K562 (cell line): ENCODE results near the gene CMTR1. TPM values are rescaled to one million over a fixed set of nuclear protein-coding genes. Genes with fewer than 3 reads are reported as not detected.
A peak's percentile ranks its signal among the peaks of the same experiment; 100 is the strongest.

Source experiments
- ATAC-seq: fragments of 200-7000 bp; cut with Tn5 transposase; 3 replicates; pipeline ENCODE4 v1.9.1; 2020; ENCODE audit warnings: moderate library complexity
- BruUV-seq: library from RNA; stranded (reverse); fragments of 400-500 nt; replicated peaks from 2 replicates; lab custom pipeline; 2021; lab: Mats Ljungman, UMichigan
- CTCF ChIA-PET: fragments of 300-600 bp; formaldehyde crosslinking; extraction: SDS; loops from one replicate; lab custom pipeline; 2021; ENCODE audit warnings: low intra/inter-chr PET ratio; lab: Yijun Ruan, JAX
- POLR2A ChIA-PET: fragments of 300-600, 350-650 bp; sonication (Branson Sonifier 250); formaldehyde crosslinking; extraction: SDS; loops from one replicate; lab custom pipeline; 2021; ENCODE audit warnings: antibody characterized with exemption, inconsistent platforms; lab: Yijun Ruan, JAX
- DNase-seq, 4 experiments: peaks; one replicate each; pipeline versions ENCODE4 v3.0.0 to v3.0.0-alpha.2; 2011 to 2018; ENCODE audit warnings: low spot score in 3 of 4, mixed read lengths in 3 of 4; ENCODE audit errors: extremely low read depth in 1 of 4
- FAIRE-seq: peaks from 2 replicates; lab custom pipeline; 2011; peaks lifted over from hg19 to GRCh38; lab: Jason Lieb, UNC
- H2AFZ ChIP-seq: 2 replicates; pipeline ENCODE4 v1.6.0; 2011; ENCODE audit warnings: low read depth, low read length, control low read depth, inconsistent platforms
- H3K27ac ChIP-seq: fragments of 200-600 bp; 3 replicates; pipeline ENCODE4 v1.8.0; 2011; ENCODE audit warnings: low read depth, mild to moderate bottlenecking, control low read depth, inconsistent platforms, low read length, moderate library complexity, mixed read lengths; ENCODE audit errors: extremely low read depth
- H3K27me3 ChIP-seq, 2 experiments: fragments of 300-600 bp in 1 of 2; 2 replicates in 1 of 2; 3 replicates in 1 of 2; pipeline versions ENCODE4 v1.6.0 to v1.8.0; 2011; ENCODE audit warnings: inconsistent platforms in 2 of 2, low read length in 2 of 2, mild to moderate bottlenecking in 1 of 2, mixed read lengths in 1 of 2, moderate library complexity in 1 of 2; ENCODE audit not compliant: control insufficient read depth in 2 of 2, insufficient read depth in 2 of 2
- H3K36me3 ChIP-seq: fragments of 300-600 bp; 3 replicates; pipeline ENCODE4 v1.8.0; 2011; ENCODE audit warnings: mild to moderate bottlenecking, low read length, inconsistent platforms; ENCODE audit not compliant: control insufficient read depth, insufficient read depth
- H3K4me1 ChIP-seq, 2 experiments: fragments of 200-600 bp in 1 of 2; replicated peaks in 1 of 2; 2 replicates in 1 of 2; 3 replicates in 1 of 2; pipeline versions ENCODE4 v1.5.1 to v1.8.0; 2011; ENCODE audit warnings: inconsistent platforms in 2 of 2, low read length in 2 of 2, mild to moderate bottlenecking in 1 of 2, mixed read lengths in 1 of 2, moderate library complexity in 1 of 2; ENCODE audit not compliant: control insufficient read depth in 2 of 2, insufficient read depth in 2 of 2
- H3K4me2 ChIP-seq: 2 replicates; pipeline ENCODE4 v1.6.1; 2011; ENCODE audit warnings: low read length, control low read depth, inconsistent platforms, mixed read lengths; ENCODE audit not compliant: insufficient read depth
- H3K4me3 ChIP-seq: fragments of 200-600 bp; sonication (generic), shearing (Covaris generic); 2 replicates; pipeline ENCODE4 v1.5.1; 2016; ENCODE audit warnings: control low read depth, inconsistent platforms
- H3K79me2 ChIP-seq: fragments of 200-600 bp; 3 replicates; pipeline ENCODE4 v1.8.0; 2011; ENCODE audit warnings: low read length, inconsistent platforms; ENCODE audit not compliant: control insufficient read depth, insufficient read depth
- H3K9ac ChIP-seq, 2 experiments: 2 replicates each; pipeline versions ENCODE4 v1.6.0 to v1.6.1; 2011; ENCODE audit warnings: low read depth in 2 of 2, low read length in 2 of 2, control low read depth in 1 of 2, inconsistent platforms in 1 of 2, mild to moderate bottlenecking in 1 of 2, mixed read lengths in 1 of 2; ENCODE audit not compliant: insufficient read depth in 1 of 2
- H3K9me1 ChIP-seq: one replicate; pipeline ENCODE4 v1.6.0; 2011; ENCODE audit warnings: inconsistent platforms, mild to moderate bottlenecking, low read length, moderate library complexity; ENCODE audit not compliant: control insufficient read depth, insufficient read depth
- H3K9me3 ChIP-seq: replicated peaks from 2 replicates; pipeline ENCODE4 v1.5.1; 2011; ENCODE audit warnings: low read depth, low read length, inconsistent platforms; ENCODE audit not compliant: control insufficient read depth, insufficient read depth
- H4K20me1 ChIP-seq: replicated peaks from 2 replicates; pipeline ENCODE4 v1.6.1; 2011; ENCODE audit warnings: low read length, inconsistent platforms, mixed read lengths; ENCODE audit not compliant: control insufficient read depth, insufficient read depth
- ETS2 ChIP-seq: IDR thresholded peaks from 2 replicates; pipeline ENCODE4 v1.6.1; 2016; ENCODE audit warnings: borderline replicate concordance, missing genetic modification characterization, mild to moderate bottlenecking, moderate library complexity, missing compliant biosample characterization; ENCODE audit not compliant: poor library complexity, severe bottlenecking
- MLLT1 ChIP-seq, 2 experiments: fragments of 450-650 bp; IDR thresholded peaks; 2 replicates each; pipeline ENCODE4 v1.6.1; 2016
- RBM39 ChIP-seq: fragments of 200-400 bp; formaldehyde crosslinking; optimal IDR thresholded peaks from 2 replicates; pipeline ENCODE3; 2018; ENCODE audit warnings: low read depth, low read length
- ZNF274 ChIP-seq: IDR thresholded peaks from 2 replicates; pipeline ENCODE4 v1.6.1; 2011; ENCODE audit warnings: low read depth, mild to moderate bottlenecking, low read length, moderate library complexity, borderline replicate concordance
- WGBS: fragments of 100-300 bp; shearing (Covaris generic); methylation state at CpG from one replicate; pipeline ENCODE4 v1.1.6; 2016; ENCODE audit warnings: low coverage, mixed read lengths; ENCODE audit not compliant: insufficient coverage; ENCODE audit errors: missing lambda C conversion rate; 5-methylcytosine and 5-hydroxymethylcytosine counted together
- in situ Hi-C: fragments of 300-500 bp; cut with MboI; formaldehyde crosslinking; loops from 4 replicates; pipeline ENCODE4 v1.15.0; 2018; ENCODE audit warnings: inconsistent platforms, mixed read lengths
- intact Hi-C: fragments of 100-400 bp; cut with micrococcal nuclease; formaldehyde crosslinking; loops from 2 replicates; pipeline ENCODE4 v1.14.2; 2022
- polyA plus RNA-seq, 8 experiments: library from polyadenylated mRNA; depleted of rRNA in 4 of 8; stranded (reverse) in 5 of 8; unstranded in 3 of 8; fragments of >200 nt; fragmentation: Nextera tagmentation in 2 of 8; fragmentation: Illumina TruSeq in 1 of 8; extraction: Ambion mirVana in 2 of 8; extraction: Trizol in 1 of 8; gene quantifications; 2 replicates each; pipeline versions ENCODE4 v1.2.1 to v1.2.3, GENCODE V29; 2011 to 2014; ENCODE audit warnings: inconsistent platforms in 1 of 8, missing spikeins in 1 of 8
- total RNA-seq, 7 experiments: library from RNA; depleted of rRNA in 6 of 7; stranded (reverse); fragments of >200 nt in 6 of 7; fragmentation: Illumina TruSeq in 2 of 7; extraction: Trizol in 2 of 7; gene quantifications; 2 replicates each; pipeline versions ENCODE4 v1.2.1 to v1.2.3, GENCODE V29; 2011 to 2021; ENCODE audit warnings: low replicate concordance in 1 of 7
- TF ChIP-seq, protein P1 (sequence below): fragments of 450-650 bp; IDR thresholded peaks from 2 replicates; pipeline ENCODE4 v1.6.1; 2017; ENCODE audit warnings: antibody characterized with exemption, mild to moderate bottlenecking
- TF ChIP-seq, protein P2 (sequence below), 2 experiments: fragments of 450-650 bp; IDR thresholded peaks; 2 replicates each; pipeline ENCODE4 v1.6.1; 2018; ENCODE audit warnings: mild to moderate bottlenecking in 2 of 2, low read depth in 1 of 2; ENCODE audit not compliant: partially characterized antibody in 2 of 2

CMTR1 gene
- total and polyA plus RNA-seq, 9 of the 15 experiments (the other 6 are each of a cell fraction or from before 2014, with no cell fraction given), result 2.9 to 63.5 (median 49.5) TPM

DNA sequence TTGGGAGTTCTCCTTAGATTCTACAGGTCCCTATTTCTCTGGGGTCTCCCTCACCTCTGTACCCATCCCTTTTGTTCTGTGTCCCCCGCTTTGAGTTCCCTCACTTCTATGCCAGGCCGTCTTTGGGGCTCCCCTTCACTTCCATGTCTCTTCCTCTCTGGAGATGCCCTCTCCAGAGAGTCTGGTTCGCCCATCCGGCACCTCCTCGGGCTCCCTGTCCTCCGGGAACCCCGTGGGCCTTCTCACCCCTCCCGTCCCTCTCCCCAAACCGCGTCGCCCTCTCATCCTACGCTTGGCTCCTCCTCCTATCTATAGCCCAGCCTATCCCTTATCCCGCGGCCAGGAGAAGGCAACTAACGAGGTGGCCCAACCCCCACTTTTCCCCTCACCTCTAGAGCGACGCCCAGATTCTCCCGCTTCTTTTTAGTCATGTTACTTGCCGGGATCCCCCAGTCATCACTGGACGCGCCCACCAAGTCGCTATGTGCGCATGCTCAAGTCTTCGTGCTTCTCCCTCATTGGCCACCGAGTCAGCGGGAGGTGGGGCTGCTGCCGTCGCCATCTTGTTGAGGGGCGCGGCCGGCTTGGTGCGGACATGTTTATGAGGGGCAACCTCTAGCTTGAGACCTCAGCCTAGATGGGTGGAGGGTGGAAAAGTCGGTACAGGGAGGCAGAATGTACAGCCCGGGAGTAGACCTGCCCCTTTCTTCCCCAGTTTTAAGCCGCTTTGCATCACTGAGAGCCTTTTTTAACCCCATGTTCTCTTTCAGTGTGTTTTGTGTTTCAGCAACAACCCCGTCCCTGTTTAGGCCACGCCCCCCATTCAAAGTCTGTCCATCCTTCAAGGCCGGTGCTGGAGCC lies 66.6 kb downstream of the CMTR1 start, which contains the start of gene CCDC167:
Gene CCDC167 (minus strand): TSS at position 461 of the 861 bp plus-strand sequence. CDS start 30 bp downstream, at position 431.
- BruUV-seq, result TSS peak; percentile 62
- Histone ChIP-seq H3K79me2 (peaks cover 4% of the 10 kb centered on the region; the same call in 1 of the 3 replicates), H3K27me3 (no peaks in the 10 kb centered on the region), H2AFZ (peak within 1 kb of the TSS; percentile 95), H3K36me3 (no peaks in the 10 kb centered on the region; the same call in 2 of the 3 replicates), H3K4me1 (peaks cover 11 to 26% of the 10 kb centered on the region in 2 experiments; a peak in 3 of 5 replicates), H3K9ac (peak within 1 kb of the TSS; percentile 74 to 90), H3K4me3 (peak within 1 kb of the TSS; percentile 53), H3K27ac (peak within 1 kb of the TSS; percentile 68), H4K20me1 (no peaks in the 10 kb centered on the region), H3K9me3 (no peaks in the 10 kb centered on the region; the same call in 1 of the 2 replicates), H3K9me1 (no peaks in the 10 kb centered on the region), H3K4me2 (peak within 1 kb of the TSS; percentile 85)
- ATAC-seq, result peak; percentile 95
- DNase-seq, result peak; percentile 99 to 100 (median 99)
- WGBS, result 2% methylated on average over 38 of the region's 38 CpGs
- ChIA-PET POLR2A (interaction anchor here (0.5 to 1.7 kb wide), 6 partner anchors 9 to 346 kb away, joined by 3 to 13 read pairs (median 4); partner anchors contain the start of gene MDGA1), CTCF (no interaction called here)
- in situ Hi-C loops (no loop called here), intact Hi-C loops (no loop called here)
- peak; percentile 98 for FAIRE-seq
- TF ChIP-seq ETS2 (tag) (no peak), MLLT1 (IDR thresholded peaks at IDR 0.05) (0 out of 4 replicates have a peak, but pooled peaks have one; percentile 34 to 35), RBM39 (no peak), ZNF274 (no peak)
- TF ChIP-seq, protein P1, sequence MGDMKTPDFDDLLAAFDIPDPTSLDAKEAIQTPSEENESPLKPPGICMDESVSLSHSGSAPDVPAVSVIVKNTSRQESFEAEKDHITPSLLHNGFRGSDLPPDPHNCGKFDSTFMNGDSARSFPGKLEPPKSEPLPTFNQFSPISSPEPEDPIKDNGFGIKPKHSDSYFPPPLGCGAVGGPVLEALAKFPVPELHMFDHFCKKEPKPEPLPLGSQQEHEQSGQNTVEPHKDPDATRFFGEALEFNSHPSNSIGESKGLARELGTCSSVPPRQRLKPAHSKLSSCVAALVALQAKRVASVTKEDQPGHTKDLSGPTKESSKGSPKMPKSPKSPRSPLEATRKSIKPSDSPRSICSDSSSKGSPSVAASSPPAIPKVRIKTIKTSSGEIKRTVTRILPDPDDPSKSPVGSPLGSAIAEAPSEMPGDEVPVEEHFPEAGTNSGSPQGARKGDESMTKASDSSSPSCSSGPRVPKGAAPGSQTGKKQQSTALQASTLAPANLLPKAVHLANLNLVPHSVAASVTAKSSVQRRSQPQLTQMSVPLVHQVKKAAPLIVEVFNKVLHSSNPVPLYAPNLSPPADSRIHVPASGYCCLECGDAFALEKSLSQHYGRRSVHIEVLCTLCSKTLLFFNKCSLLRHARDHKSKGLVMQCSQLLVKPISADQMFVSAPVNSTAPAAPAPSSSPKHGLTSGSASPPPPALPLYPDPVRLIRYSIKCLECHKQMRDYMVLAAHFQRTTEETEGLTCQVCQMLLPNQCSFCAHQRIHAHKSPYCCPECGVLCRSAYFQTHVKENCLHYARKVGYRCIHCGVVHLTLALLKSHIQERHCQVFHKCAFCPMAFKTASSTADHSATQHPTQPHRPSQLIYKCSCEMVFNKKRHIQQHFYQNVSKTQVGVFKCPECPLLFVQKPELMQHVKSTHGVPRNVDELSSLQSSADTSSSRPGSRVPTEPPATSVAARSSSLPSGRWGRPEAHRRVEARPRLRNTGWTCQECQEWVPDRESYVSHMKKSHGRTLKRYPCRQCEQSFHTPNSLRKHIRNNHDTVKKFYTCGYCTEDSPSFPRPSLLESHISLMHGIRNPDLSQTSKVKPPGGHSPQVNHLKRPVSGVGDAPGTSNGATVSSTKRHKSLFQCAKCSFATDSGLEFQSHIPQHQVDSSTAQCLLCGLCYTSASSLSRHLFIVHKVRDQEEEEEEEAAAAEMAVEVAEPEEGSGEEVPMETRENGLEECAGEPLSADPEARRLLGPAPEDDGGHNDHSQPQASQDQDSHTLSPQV, result no peak
- TF ChIP-seq, protein P2, sequence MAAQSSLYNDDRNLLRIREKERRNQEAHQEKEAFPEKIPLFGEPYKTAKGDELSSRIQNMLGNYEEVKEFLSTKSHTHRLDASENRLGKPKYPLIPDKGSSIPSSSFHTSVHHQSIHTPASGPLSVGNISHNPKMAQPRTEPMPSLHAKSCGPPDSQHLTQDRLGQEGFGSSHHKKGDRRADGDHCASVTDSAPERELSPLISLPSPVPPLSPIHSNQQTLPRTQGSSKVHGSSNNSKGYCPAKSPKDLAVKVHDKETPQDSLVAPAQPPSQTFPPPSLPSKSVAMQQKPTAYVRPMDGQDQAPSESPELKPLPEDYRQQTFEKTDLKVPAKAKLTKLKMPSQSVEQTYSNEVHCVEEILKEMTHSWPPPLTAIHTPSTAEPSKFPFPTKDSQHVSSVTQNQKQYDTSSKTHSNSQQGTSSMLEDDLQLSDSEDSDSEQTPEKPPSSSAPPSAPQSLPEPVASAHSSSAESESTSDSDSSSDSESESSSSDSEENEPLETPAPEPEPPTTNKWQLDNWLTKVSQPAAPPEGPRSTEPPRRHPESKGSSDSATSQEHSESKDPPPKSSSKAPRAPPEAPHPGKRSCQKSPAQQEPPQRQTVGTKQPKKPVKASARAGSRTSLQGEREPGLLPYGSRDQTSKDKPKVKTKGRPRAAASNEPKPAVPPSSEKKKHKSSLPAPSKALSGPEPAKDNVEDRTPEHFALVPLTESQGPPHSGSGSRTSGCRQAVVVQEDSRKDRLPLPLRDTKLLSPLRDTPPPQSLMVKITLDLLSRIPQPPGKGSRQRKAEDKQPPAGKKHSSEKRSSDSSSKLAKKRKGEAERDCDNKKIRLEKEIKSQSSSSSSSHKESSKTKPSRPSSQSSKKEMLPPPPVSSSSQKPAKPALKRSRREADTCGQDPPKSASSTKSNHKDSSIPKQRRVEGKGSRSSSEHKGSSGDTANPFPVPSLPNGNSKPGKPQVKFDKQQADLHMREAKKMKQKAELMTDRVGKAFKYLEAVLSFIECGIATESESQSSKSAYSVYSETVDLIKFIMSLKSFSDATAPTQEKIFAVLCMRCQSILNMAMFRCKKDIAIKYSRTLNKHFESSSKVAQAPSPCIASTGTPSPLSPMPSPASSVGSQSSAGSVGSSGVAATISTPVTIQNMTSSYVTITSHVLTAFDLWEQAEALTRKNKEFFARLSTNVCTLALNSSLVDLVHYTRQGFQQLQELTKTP (IDR thresholded peaks at IDR 0.05; ENCODE audit: low read depth in 1 of 2, partially characterized antibody in 2 of 2), result peak in 1 of 2 experiments; percentile 37
